ENCODE results near the gene EDAR. TPM values are rescaled to one million over a fixed set of nuclear protein-coding genes. Genes with fewer than 3 reads are reported as not detected.

EDAR gene
- total RNA-seq, 1 donor from 2014 or later = 0.12 TPM

GRCh38 chr2:108959401-108959800 is 29.6 kb downstream of the EDAR start:
- no peak for TF ChIP-seq CTCF (IDR thresholded peaks at IDR 0.05)
- no peaks in the 10 kb centered on the region for H3K4me1 ChIP-seq
- H3K27me3 ChIP-seq (ENCODE audit: low read depth) = no peaks in the 10 kb centered on the region
- intact Hi-C loops (cut with DNase I) = no loop called here
- H3K36me3 ChIP-seq = no peaks in the 10 kb centered on the region
- no peak for ATAC-seq
- no peak for DNase-seq
- no peaks in the 10 kb centered on the region for H3K9me3 ChIP-seq
- H3K27ac ChIP-seq = no peak overlapping the region
- no peak overlapping the region for H3K4me3 ChIP-seq

GRCh38 chr2:108958632-108959341 is 30.2 kb downstream of the EDAR start:
- Histone ChIP-seq H3K36me3 (no peaks in the 10 kb centered on the region), H3K27ac (no peak overlapping the region), H3K9me3 (no peaks in the 10 kb centered on the region), H3K27me3 (ENCODE audit: low read depth) (no peaks in the 10 kb centered on the region), H3K4me1 (no peaks in the 10 kb centered on the region), H3K4me3 (no peak overlapping the region)
- no peak for DNase-seq
- no peak for ATAC-seq
- intact Hi-C loops (cut with DNase I) = no loop called here
- TF ChIP-seq CTCF (IDR thresholded peaks at IDR 0.05) = no peak

GRCh38 chr2:108958002-108958401 is 31.0 kb downstream of the EDAR start:
- intact Hi-C loops (cut with DNase I) = no loop called here
- DNase-seq = no peak
- no peaks in the 10 kb centered on the region for H3K36me3 ChIP-seq

GRCh38 chr2:108956375-108956774 is 32.6 kb downstream of the EDAR start:
- H3K36me3 ChIP-seq = no peaks in the 10 kb centered on the region
- no peak for TF ChIP-seq CTCF (IDR thresholded peaks at IDR 0.05)
- no peak for ATAC-seq
- H3K4me1 ChIP-seq = no peaks in the 10 kb centered on the region
- H3K9me3 ChIP-seq = peaks cover 16% of the 10 kb centered on the region
- intact Hi-C loops (cut with DNase I) = no loop called here
- no peak for DNase-seq
- no peak overlapping the region for H3K27ac ChIP-seq
- H3K27me3 ChIP-seq (ENCODE audit: low read depth) = no peaks in the 10 kb centered on the region
- H3K4me3 ChIP-seq = no peak overlapping the region

More at GRCh38 chr2:108958002-108958401, 31.0 kb downstream of the EDAR start:
- peak in 1 of 2 donors; percentile 23 for ATAC-seq
- no peak overlapping the region for H3K27ac ChIP-seq
- no peak overlapping the region for H3K4me3 ChIP-seq
- H3K4me1 ChIP-seq = no peaks in the 10 kb centered on the region
- peaks cover 3% of the 10 kb centered on the region for H3K9me3 ChIP-seq
- H3K27me3 ChIP-seq (ENCODE audit: low read depth) = no peaks in the 10 kb centered on the region
- TF ChIP-seq CTCF (IDR thresholded peaks at IDR 0.05) = no peak

- H3K4me3 ChIP-seq = no peak overlapping the region
- no peak for ATAC-seq
- no peak for TF ChIP-seq CTCF (IDR thresholded peaks at IDR 0.05)
- no peaks in the 10 kb centered on the region for H3K36me3 ChIP-seq
- H3K4me1 ChIP-seq = no peaks in the 10 kb centered on the region
- DNase-seq = no peak
- no peaks in the 10 kb centered on the region for H3K27me3 ChIP-seq (ENCODE audit: low read depth)
- intact Hi-C loops (cut with DNase I) = no loop called here
- no peak overlapping the region for H3K27ac ChIP-seq
- H3K9me3 ChIP-seq = peaks cover 33% of the 10 kb centered on the region
Measured at GRCh38 chr2:108950369-108951135, 38.5 kb downstream of the EDAR start.
